Endothelial cell of umbilical vein (primary cell): ENCODE data around the gene CNTNAP2. TPM values are rescaled to one million over a fixed set of nuclear protein-coding genes. Genes with fewer than 3 reads are reported as not detected.

ENCODE experiments used
- BruUV-seq: library from RNA; stranded (reverse); fragments of 400-500 nt; replicated peaks from 2 replicates; lab custom pipeline; 2021; lab: Mats Ljungman, UMichigan
- CTCF ChIA-PET: fragments of 300-600, 350-600 bp; sonication (Branson Sonifier 250); formaldehyde crosslinking; loops from one replicate; lab custom pipeline; 2021; ENCODE audit warnings: antibody characterized with exemption, inconsistent platforms; lab: Charles Lee
- POLR2A ChIA-PET: fragments of 300-600, 350-600 bp; sonication (Branson Sonifier 250); formaldehyde crosslinking; loops from one replicate; lab custom pipeline; 2021; ENCODE audit warnings: antibody characterized with exemption, inconsistent platforms; lab: Charles Lee
- DNase-seq: peaks from one replicate; pipeline ENCODE4 v3.0.0-alpha.2; 2011; ENCODE audit warnings: low read depth, low spot score
- FAIRE-seq: peaks from 2 replicates; lab custom pipeline; 2011; peaks lifted over from hg19 to GRCh38; lab: Jason Lieb, UNC
- H2AFZ ChIP-seq: 2 replicates; pipeline ENCODE4 v1.6.0; 2012; ENCODE audit warnings: low read depth, low read length, control low read depth, inconsistent platforms
- H3K27ac ChIP-seq: 2 replicates; pipeline ENCODE4 v1.5.1; 2011; ENCODE audit warnings: low read depth, mild to moderate bottlenecking, control low read depth, low read length, moderate library complexity; ENCODE audit not compliant: insufficient read depth
- H3K27me3 ChIP-seq, 2 experiments: 2 replicates each; pipeline versions ENCODE4 v1.6.0 to v1.6.1; 2011; ENCODE audit warnings: low read length in 2 of 2, mixed read lengths in 1 of 2; ENCODE audit not compliant: control insufficient read depth in 2 of 2, insufficient read depth in 2 of 2
- H3K36me3 ChIP-seq, 2 experiments: 2 replicates in 1 of 2; 3 replicates in 1 of 2; pipeline ENCODE4 v1.5.1; 2011; ENCODE audit warnings: low read length in 2 of 2, mild to moderate bottlenecking in 1 of 2, moderate library complexity in 1 of 2; ENCODE audit not compliant: control insufficient read depth in 2 of 2, insufficient read depth in 2 of 2; ENCODE audit errors: extremely low read depth in 1 of 2
- H3K4me1 ChIP-seq: 3 replicates; pipeline ENCODE4 v1.5.1; 2011; ENCODE audit warnings: mild to moderate bottlenecking, low read length; ENCODE audit not compliant: control insufficient read depth, insufficient read depth; ENCODE audit errors: extremely low read depth
- H3K4me2 ChIP-seq: 2 replicates; pipeline ENCODE4 v1.6.1; 2011; ENCODE audit warnings: low read length, control low read depth, mixed read lengths; ENCODE audit not compliant: insufficient read depth
- H3K4me3 ChIP-seq, 3 experiments: fragments of 200-600 bp in 1 of 3; sonication (generic), shearing (Covaris generic) in 1 of 3; replicated peaks in 1 of 3; 2 replicates each; pipeline ENCODE4 v1.5.1; 2011 to 2016; ENCODE audit warnings: control low read depth in 3 of 3, low read length in 3 of 3, mild to moderate bottlenecking in 2 of 3, inconsistent platforms in 1 of 3, low read depth in 1 of 3, moderate library complexity in 1 of 3; ENCODE audit not compliant: insufficient read depth in 1 of 3
- H3K79me2 ChIP-seq: 2 replicates; pipeline ENCODE4 v1.6.0; 2012; ENCODE audit warnings: low read length, inconsistent platforms; ENCODE audit not compliant: control insufficient read depth, insufficient read depth
- H3K9ac ChIP-seq: replicated peaks from 2 replicates; pipeline ENCODE3; 2011; ENCODE audit warnings: low read length, control low read depth; ENCODE audit not compliant: insufficient read depth; ENCODE audit errors: extremely low read depth
- H3K9me1 ChIP-seq: replicated peaks from 3 replicates; pipeline ENCODE4 v1.6.0; 2011; ENCODE audit warnings: mild to moderate bottlenecking, low read length; ENCODE audit not compliant: control insufficient read depth, insufficient read depth; ENCODE audit errors: extremely low read depth
- H3K9me3 ChIP-seq: replicated peaks from 2 replicates; pipeline ENCODE4 v1.5.1; 2012; ENCODE audit warnings: low read length, inconsistent platforms; ENCODE audit not compliant: control insufficient read depth, insufficient read depth
- H4K20me1 ChIP-seq: replicated peaks from 2 replicates; pipeline ENCODE3; 2011; ENCODE audit warnings: mild to moderate bottlenecking, low read length; ENCODE audit not compliant: control insufficient read depth, insufficient read depth; ENCODE audit errors: extremely low read depth
- FOS ChIP-seq: IDR thresholded peaks from 2 replicates; pipeline ENCODE4 v1.6.1; 2011; ENCODE audit warnings: mild to moderate bottlenecking, low read length, moderate library complexity, borderline replicate concordance; ENCODE audit not compliant: insufficient read depth
- GATA2 ChIP-seq: IDR thresholded peaks from 2 replicates; pipeline ENCODE4 v1.7.0; 2011; ENCODE audit warnings: low read depth, mild to moderate bottlenecking, moderate library complexity, mixed read lengths, low read length; ENCODE audit not compliant: insufficient read length, insufficient read depth
- MYC ChIP-seq: IDR thresholded peaks from one replicate; pipeline ENCODE4 v1.6.1; 2011; ENCODE audit warnings: mild to moderate bottlenecking, low read depth, low read length
- POLR2A ChIP-seq: IDR thresholded peaks from 2 replicates; pipeline ENCODE4 v1.6.1; 2012; ENCODE audit warnings: low read depth, mild to moderate bottlenecking, control low read depth, low read length
- POLR2AphosphoS5 ChIP-seq: IDR thresholded peaks from 2 replicates; pipeline ENCODE4 v1.6.1; 2012; ENCODE audit warnings: low read depth, mild to moderate bottlenecking, control low read depth, low read length, moderate library complexity; ENCODE audit not compliant: insufficient read depth
- dilution Hi-C: fragments of 300-500 bp; cut with MboI; formaldehyde crosslinking; loops from one replicate; pipeline ENCODE4 v1.15.0; 2019; ENCODE audit warnings: low sequenced_read_pairs; ENCODE audit not compliant: extremely low pct_ligation_motif_present
- intact Hi-C: fragments of 100-400 bp; cut with micrococcal nuclease; formaldehyde crosslinking; loops from one replicate; pipeline ENCODE4 v1.10.0; 2022
- polyA plus RNA-seq, 4 experiments: library from polyadenylated mRNA; depleted of rRNA in 3 of 4; stranded (reverse) in 3 of 4; unstranded in 1 of 4; fragments of >200 nt; gene quantifications; 2 replicates each; pipeline versions ENCODE4 v1.2.1 to v1.2.3, GENCODE V29; 2011 to 2012; ENCODE audit warnings: missing spikeins in 1 of 4
- total RNA-seq: library from RNA; stranded (reverse); gene quantifications from 2 replicates; pipeline ENCODE4 v1.2.3, GENCODE V29; 2021
- TF ChIP-seq, protein P1 (sequence below): IDR thresholded peaks from 2 replicates; pipeline ENCODE4 v1.6.1; 2011; ENCODE audit not compliant: insufficient read depth, insufficient read length
- TF ChIP-seq, protein P2 (sequence below), 2 donors: IDR thresholded peaks; 1 replicate in 1 of 2; 2 replicates in 1 of 2; pipeline ENCODE4 v1.5.1; 2011; ENCODE audit warnings: low read length in 2 of 2, mild to moderate bottlenecking in 2 of 2, moderate library complexity in 2 of 2, control low read depth in 1 of 2, inconsistent platforms in 1 of 2, low read depth in 1 of 2; ENCODE audit not compliant: insufficient read depth in 1 of 2; ENCODE audit errors: extremely low read depth in 1 of 2

Gene CNTNAP2
- total and polyA plus RNA-seq, 2 donors (not counting 3 experiments of a cell fraction or from before 2014, with no cell fraction given), result not detected

DNA sequence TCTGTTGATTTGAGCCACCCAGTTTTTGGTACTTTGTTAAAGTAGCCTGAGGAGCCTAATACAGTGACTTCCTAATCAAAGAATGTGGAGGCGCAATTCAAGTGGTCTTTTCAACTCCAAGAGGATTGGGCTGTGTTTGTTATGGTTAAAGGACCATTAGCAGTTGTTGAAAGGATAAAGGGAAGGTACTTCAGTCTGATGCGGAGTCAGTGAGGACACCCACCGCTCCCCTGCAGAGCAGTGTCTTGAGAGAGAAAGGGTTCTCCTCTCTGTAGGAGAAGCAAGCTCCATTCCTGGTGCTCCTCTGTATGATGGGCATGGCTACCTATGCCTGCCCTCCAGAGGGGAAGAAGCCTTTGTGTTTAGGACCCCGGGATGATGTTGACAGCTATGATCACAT is 1883.4 kb downstream of the CNTNAP2 start:
- no peak overlapping the region for H3K4me3 ChIP-seq
- BruUV-seq, result no TSS peak
- DNase-seq, result no peak
- no peak overlapping the region for H2AFZ ChIP-seq
- TF ChIP-seq, protein P1, sequence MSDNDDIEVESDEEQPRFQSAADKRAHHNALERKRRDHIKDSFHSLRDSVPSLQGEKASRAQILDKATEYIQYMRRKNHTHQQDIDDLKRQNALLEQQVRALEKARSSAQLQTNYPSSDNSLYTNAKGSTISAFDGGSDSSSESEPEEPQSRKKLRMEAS, result no peak
- TF ChIP-seq FOS, result no peak
- no peak for TF ChIP-seq POLR2AphosphoS5
- TF ChIP-seq GATA2, result no peak
- TF ChIP-seq, protein P2, sequence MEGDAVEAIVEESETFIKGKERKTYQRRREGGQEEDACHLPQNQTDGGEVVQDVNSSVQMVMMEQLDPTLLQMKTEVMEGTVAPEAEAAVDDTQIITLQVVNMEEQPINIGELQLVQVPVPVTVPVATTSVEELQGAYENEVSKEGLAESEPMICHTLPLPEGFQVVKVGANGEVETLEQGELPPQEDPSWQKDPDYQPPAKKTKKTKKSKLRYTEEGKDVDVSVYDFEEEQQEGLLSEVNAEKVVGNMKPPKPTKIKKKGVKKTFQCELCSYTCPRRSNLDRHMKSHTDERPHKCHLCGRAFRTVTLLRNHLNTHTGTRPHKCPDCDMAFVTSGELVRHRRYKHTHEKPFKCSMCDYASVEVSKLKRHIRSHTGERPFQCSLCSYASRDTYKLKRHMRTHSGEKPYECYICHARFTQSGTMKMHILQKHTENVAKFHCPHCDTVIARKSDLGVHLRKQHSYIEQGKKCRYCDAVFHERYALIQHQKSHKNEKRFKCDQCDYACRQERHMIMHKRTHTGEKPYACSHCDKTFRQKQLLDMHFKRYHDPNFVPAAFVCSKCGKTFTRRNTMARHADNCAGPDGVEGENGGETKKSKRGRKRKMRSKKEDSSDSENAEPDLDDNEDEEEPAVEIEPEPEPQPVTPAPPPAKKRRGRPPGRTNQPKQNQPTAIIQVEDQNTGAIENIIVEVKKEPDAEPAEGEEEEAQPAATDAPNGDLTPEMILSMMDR (IDR thresholded peaks at IDR 0.05; ENCODE audit: extremely low read depth in 1 of 2, insufficient read depth in 1 of 2, low read depth in 1 of 2, low read length in 2 of 2), result no peak
- no peak for TF ChIP-seq MYC
- no peak for TF ChIP-seq POLR2A
- FAIRE-seq, result no peak
- ChIA-PET POLR2A (no interaction called here), CTCF (no interaction called here)
- intact Hi-C loops (no loop called here), dilution Hi-C loops (no loop called here)
- no peaks in the 10 kb centered on the region for H3K4me1 ChIP-seq
- no peak overlapping the region for H3K4me2 ChIP-seq
- no peaks in the 10 kb centered on the region for H3K79me2 ChIP-seq
- H3K9ac ChIP-seq, result no peak overlapping the region
- no peaks in the 10 kb centered on the region for H4K20me1 ChIP-seq
- no peaks in the 10 kb centered on the region for H3K27me3 ChIP-seq
- peaks cover 9% of the 10 kb centered on the region for H3K9me3 ChIP-seq
- no peaks in the 10 kb centered on the region for H3K36me3 ChIP-seq
- no peaks in the 10 kb centered on the region for H3K9me1 ChIP-seq
- H3K27ac ChIP-seq, result no peak overlapping the region
